Gastrocnemius medialis (tissue), 4 donors: Measurements from ENCODE around the gene TNFAIP8.

ENCODE experiments used
- CTCF ChIP-seq, 5 experiments: fragments of 450-650 bp in 3 of 5; fragments of 200-600 bp in 2 of 5; sonication (generic) in 2 of 5; IDR thresholded peaks in 4 of 5; conservative IDR thresholded peaks in 1 of 5; 1 replicate in 4 of 5; 2 replicates in 1 of 5; pipeline ENCODE4 v1.5.1; 2016 to 2019; ENCODE audit warnings: antibody characterized with exemption in 5 of 5, mild to moderate bottlenecking in 3 of 5, moderate library complexity in 3 of 5
- POLR2A ChIP-seq, 2 donors: fragments of 450-650 bp; IDR thresholded peaks; one replicate each; pipeline ENCODE4 v1.6.1; 2017; ENCODE audit warnings: antibody characterized with exemption in 2 of 2, mild to moderate bottlenecking in 2 of 2, moderate library complexity in 2 of 2

- no peak for TF ChIP-seq CTCF (IDR thresholded peaks at IDR 0.05 in 4 of 5, conservative IDR thresholded peaks at IDR 0.05 in 1 of 5)
- TF ChIP-seq POLR2A (IDR thresholded peaks at IDR 0.05) = no peak
Observed at GRCh38 chr5:119336262-119336661, 19.6 kb upstream of the TNFAIP8 start.
